B cell (primary cell): ENCODE results near the gene FUT9. TPM values are rescaled to one million over a fixed set of nuclear protein-coding genes. Genes with fewer than 3 reads are reported as not detected.

ENCODE experiments used
- ATAC-seq: fragments of 200-7000 bp; cut with Tn5 transposase; one replicate; pipeline ENCODE4 v1.10.0; 2021; ENCODE audit warnings: low read depth, mild to moderate bottlenecking, moderate number of reproducible peaks, moderate library complexity
- CTCF ChIA-PET: fragments of 350-600 bp; sonication (Branson Sonifier 250); formaldehyde crosslinking; loops from one replicate; lab custom pipeline; 2021; ENCODE audit warnings: antibody characterized with exemption, inconsistent platforms; lab: Charles Lee
- POLR2A ChIA-PET: fragments of 350-600 bp; sonication (Branson Sonifier 250); formaldehyde crosslinking; loops from one replicate; lab custom pipeline; 2021; ENCODE audit warnings: antibody characterized with exemption; lab: Charles Lee
- DNase-seq: peaks from one replicate; pipeline ENCODE4 v3.0.0; 2013
- H2AFZ ChIP-seq: 2 replicates; pipeline ENCODE4 v1.6.1; 2012; ENCODE audit warnings: mild to moderate bottlenecking, low read depth, low read length; ENCODE audit not compliant: insufficient read depth, poor library complexity, severe bottlenecking
- H3K27ac ChIP-seq, 2 donors: 1 replicate in 1 of 2; 2 replicates in 1 of 2; pipeline ENCODE4 v1.5.1; 2012 to 2013; ENCODE audit warnings: low read length in 2 of 2, mild to moderate bottlenecking in 2 of 2, moderate library complexity in 1 of 2
- H3K27me3 ChIP-seq, 4 experiments: fragments of 200-600 bp in 1 of 4; sonication (generic) in 1 of 4; replicated peaks in 1 of 4; 1 replicate in 2 of 4; 2 replicates in 2 of 4; pipeline versions ENCODE4 v1.6.1 to v1.7.0; 2013 to 2016; ENCODE audit warnings: low read length in 3 of 4, mild to moderate bottlenecking in 2 of 4, mixed read lengths in 1 of 4, moderate library complexity in 1 of 4; ENCODE audit not compliant: insufficient read depth in 4 of 4, control insufficient read depth in 3 of 4; ENCODE audit errors: control extremely low read depth in 1 of 4
- H3K36me3 ChIP-seq, 2 experiments: replicated peaks in 1 of 2; 1 replicate in 1 of 2; 2 replicates in 1 of 2; pipeline versions ENCODE4 v1.6.1 to v1.7.1; 2013; ENCODE audit warnings: low read length in 1 of 2; ENCODE audit not compliant: insufficient read depth in 2 of 2, control insufficient read depth in 1 of 2; ENCODE audit errors: control extremely low read depth in 1 of 2, extremely low read depth in 1 of 2
- H3K4me1 ChIP-seq, 2 donors: fragments of 200-600 bp in 1 of 2; sonication (generic) in 1 of 2; 1 replicate in 1 of 2; 2 replicates in 1 of 2; pipeline versions ENCODE4 v1.5.1 to v1.6.1; 2013 to 2017; ENCODE audit warnings: low read length in 2 of 2; ENCODE audit not compliant: control insufficient read depth in 2 of 2, insufficient read depth in 2 of 2
- H3K4me2 ChIP-seq: replicated peaks from 2 replicates; pipeline ENCODE3; 2012; ENCODE audit warnings: mild to moderate bottlenecking, low read depth, low read length; ENCODE audit not compliant: poor library complexity, severe bottlenecking
- H3K4me3 ChIP-seq, 5 experiments: fragments of 200-600 bp in 1 of 5; sonication (generic) in 1 of 5; 1 replicate in 3 of 5; 2 replicates in 2 of 5; pipeline versions ENCODE4 v1.5.1 to v1.7.0; 2011 to 2016; ENCODE audit warnings: low read length in 4 of 5, mild to moderate bottlenecking in 4 of 5, low read depth in 2 of 5, control low read depth in 1 of 5, moderate library complexity in 1 of 5; ENCODE audit not compliant: insufficient read depth in 1 of 5; ENCODE audit errors: control extremely low read depth in 1 of 5, extremely low read depth in 1 of 5
- H3K79me2 ChIP-seq: fragments of 200-600 bp; sonication (generic); one replicate; pipeline ENCODE4 v1.6.0; 2016; ENCODE audit warnings: low read length; ENCODE audit not compliant: control insufficient read depth, insufficient read depth
- H3K9ac ChIP-seq: fragments of 200-600 bp; sonication (generic); 2 replicates; pipeline ENCODE4 v1.6.1; 2017; ENCODE audit warnings: mild to moderate bottlenecking, low read length, moderate library complexity
- H3K9me3 ChIP-seq, 3 donors: one replicate each; pipeline versions ENCODE4 v1.6.1 to v1.7.1; 2013; ENCODE audit warnings: low read length in 2 of 3; ENCODE audit not compliant: control insufficient read depth in 2 of 3, insufficient read depth in 1 of 3; ENCODE audit errors: control extremely low read depth in 1 of 3
- H4K20me1 ChIP-seq: 2 replicates; pipeline ENCODE4 v1.6.0; 2012; ENCODE audit warnings: mild to moderate bottlenecking, low read length; ENCODE audit not compliant: insufficient read depth, control insufficient read depth, poor library complexity, severe bottlenecking
- H3K27ac Mint-ChIP-seq: one replicate; pipeline ENCODE4 v1.8.0; 2021; ENCODE audit warnings: mixed read lengths
- H3K27me3 Mint-ChIP-seq: one replicate; pipeline ENCODE4 v1.8.0; 2021; ENCODE audit warnings: mixed read lengths
- H3K4me1 Mint-ChIP-seq: one replicate; pipeline ENCODE4 v1.8.0; 2021; ENCODE audit warnings: mixed read lengths
- H3K4me3 Mint-ChIP-seq: one replicate; pipeline ENCODE4 v1.8.0; 2021; ENCODE audit warnings: mixed read lengths
- H3K9me3 Mint-ChIP-seq: one replicate; pipeline ENCODE4 v1.8.0; 2022; ENCODE audit warnings: mixed read lengths; ENCODE audit not compliant: insufficient read depth
- CTCF ChIP-seq: fragments of 200-600 bp; IDR thresholded peaks from one replicate; pipeline ENCODE4 v1.8.0; 2022; ENCODE audit warnings: antibody characterized with exemption, mild to moderate bottlenecking
- EZH2 ChIP-seq: IDR thresholded peaks from 2 replicates; pipeline ENCODE4 v1.6.1; 2012; ENCODE audit warnings: borderline replicate concordance, low read depth, mild to moderate bottlenecking, moderate library complexity, low read length; ENCODE audit not compliant: insufficient read depth, poor library complexity, severe bottlenecking
- WGBS: methylation state at CpG from one replicate; pipeline ENCODE4 v1.1.5; 2013; ENCODE audit warnings: missing lambda C conversion rate; ENCODE audit not compliant: insufficient coverage; 5-methylcytosine and 5-hydroxymethylcytosine counted together
- intact Hi-C: fragments of 100-400 bp; cut with micrococcal nuclease; formaldehyde crosslinking; loops from one replicate; pipeline ENCODE4 v1.10.0; 2022
- polyA plus RNA-seq: library from polyadenylated mRNA; depleted of rRNA; stranded (reverse); fragments of >200 nt; gene quantifications from 2 replicates; pipeline ENCODE4 v1.2.3, GENCODE V29; 2012
- total RNA-seq, 2 donors: library from RNA; stranded (reverse); fragments of 120-200 nt in 1 of 2; gene quantifications; 1 replicate in 1 of 2; 2 replicates in 1 of 2; pipeline versions ENCODE4 v1.2.3 to v1.2.4, GENCODE V29; 2013 to 2022

The FUT9 gene
- total and polyA plus RNA-seq, 2 donors (not counting 1 experiment from before 2014, with no cell fraction given), result not detected

GRCh38 chr6:96124778-96125177, 109.0 kb downstream of the FUT9 start:
- WGBS, result no CpG with 5 or more reads among the region's 1 CpG
- no peak for ATAC-seq

GRCh38 chr6:96138406-96138805, 122.6 kb downstream of the FUT9 start:
- ATAC-seq, result no peak
- POLR2A ChIA-PET, result no interaction called here
- CTCF ChIA-PET, result no interaction called here

More at GRCh38 chr6:96124778-96125177, 109.0 kb downstream of the FUT9 start:
- no peaks in the 10 kb centered on the region for H3K27me3 ChIP-seq
- H3K4me3 ChIP-seq, result no peak overlapping the region
- no peaks in the 10 kb centered on the region for H3K9me3 Mint-ChIP-seq
- no peak overlapping the region for H3K9ac ChIP-seq
- no peak overlapping the region for H3K4me2 ChIP-seq
- H3K27ac Mint-ChIP-seq, result no peak overlapping the region
- H3K36me3 ChIP-seq, result no peaks in the 10 kb centered on the region
- no peak for TF ChIP-seq CTCF
- no peak for TF ChIP-seq EZH2
- CTCF ChIA-PET, result no interaction called here
- no peak for DNase-seq
- H3K4me3 Mint-ChIP-seq, result no peak overlapping the region
- no peaks in the 10 kb centered on the region for H3K27me3 Mint-ChIP-seq
- no peaks in the 10 kb centered on the region for H3K79me2 ChIP-seq
- no peak overlapping the region for H2AFZ ChIP-seq
- no peaks in the 10 kb centered on the region for H4K20me1 ChIP-seq
- no peak overlapping the region for H3K27ac ChIP-seq
- POLR2A ChIA-PET, result no interaction called here
- H3K4me1 ChIP-seq, result no peaks in the 10 kb centered on the region
- intact Hi-C loops, result no loop called here
- H3K4me1 Mint-ChIP-seq, result no peaks in the 10 kb centered on the region
- no peaks in the 10 kb centered on the region for H3K9me3 ChIP-seq

More at GRCh38 chr6:96138406-96138805, 122.6 kb downstream of the FUT9 start:
- Mint-ChIP-seq H3K4me1 (no peaks in the 10 kb centered on the region), H3K4me3 (no peak overlapping the region), H3K27ac (no peak overlapping the region), H3K9me3 (no peaks in the 10 kb centered on the region), H3K27me3 (no peaks in the 10 kb centered on the region)
- H3K4me3 ChIP-seq, result no peak overlapping the region
- no peaks in the 10 kb centered on the region for H3K36me3 ChIP-seq
- 100% methylated on average over 2 of the region's 2 CpGs for WGBS
- H3K27ac ChIP-seq, result no peak overlapping the region
- intact Hi-C loops, result no loop called here
- no peak overlapping the region for H3K4me2 ChIP-seq
- no peaks in the 10 kb centered on the region for H3K79me2 ChIP-seq
- H3K4me1 ChIP-seq, result no peaks in the 10 kb centered on the region
- no peak overlapping the region for H3K9ac ChIP-seq
- DNase-seq, result no peak
- no peaks in the 10 kb centered on the region for H4K20me1 ChIP-seq
- no peaks in the 10 kb centered on the region for H3K27me3 ChIP-seq
- TF ChIP-seq EZH2 (no peak), CTCF (no peak)
- peaks cover 0 to 5% (median 0%) of the 10 kb centered on the region in 3 donors for H3K9me3 ChIP-seq
- no peak overlapping the region for H2AFZ ChIP-seq
